AG20443 (cell line): ENCODE results near the gene HDLBP.
"Not testable (repeated sequence)": the region's sequence is repeated elsewhere in the genome, so short reads cannot be mapped to it uniquely, and the experiment has no call there.

Experiments
- DNase-seq: peaks from one replicate; pipeline ENCODE4 v3.0.0; 2012; ENCODE audit warnings: low spot score, mixed read lengths

Gene HDLBP

DNA sequence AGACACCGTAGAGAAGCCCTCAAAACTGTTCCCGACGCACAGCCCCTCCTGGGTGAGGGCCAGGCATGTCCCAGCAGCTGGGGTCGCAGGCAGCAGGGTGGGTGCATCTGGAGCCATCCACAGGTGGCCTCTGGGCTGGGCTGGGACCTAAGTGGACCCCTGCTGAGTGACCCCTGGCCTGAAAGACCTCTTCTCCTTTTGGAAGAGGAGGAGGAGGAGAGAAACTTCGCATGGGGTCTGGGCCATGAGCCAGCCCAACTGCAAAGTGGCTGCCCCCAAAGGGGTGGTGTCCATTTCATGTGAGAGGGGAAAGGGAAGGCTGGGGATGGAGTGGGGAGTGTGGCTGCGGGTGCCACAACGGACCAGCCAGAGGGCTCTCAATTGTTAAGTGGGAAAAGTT lies 101.9 kb downstream of the HDLBP start:
- DNase-seq, result no peak

GRCh38 chr2:241213041-241213440 lies 102.4 kb downstream of the HDLBP start:
- no peak for DNase-seq

- DNase-seq, result no peak
Measured at GRCh38 chr2:241211276-241211675, 104.2 kb downstream of the HDLBP start.

GRCh38 chr2:241209271-241209670 lies 106.2 kb downstream of the HDLBP start:
- no peak for DNase-seq

GRCh38 chr2:241208058-241208457 lies 107.4 kb downstream of the HDLBP start:
- DNase-seq, result no peak

DNA sequence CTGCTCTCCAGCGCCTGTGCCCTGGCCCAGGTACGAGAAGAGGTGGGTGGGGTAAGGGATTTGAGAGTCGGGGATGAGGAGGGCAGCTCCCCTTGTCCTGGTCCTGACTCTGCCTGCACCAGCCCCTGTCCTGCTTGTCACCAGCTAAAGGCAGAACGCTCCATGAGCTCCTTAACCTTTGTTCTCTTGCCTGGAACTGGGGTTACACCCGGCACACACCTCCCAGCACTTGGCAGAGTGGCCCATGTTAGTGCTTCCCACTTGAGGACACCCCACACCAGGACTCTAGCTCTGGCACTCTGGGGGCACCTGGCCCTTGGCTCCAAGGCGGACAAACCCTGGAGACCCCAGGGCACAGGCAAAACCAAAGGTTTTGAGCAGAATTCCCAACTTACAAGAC lies 107.8 kb downstream of the HDLBP start:
- DNase-seq, result no peak

GRCh38 chr2:241207151-241207550 lies 108.3 kb downstream of the HDLBP start:
- no peak for DNase-seq

GRCh38 chr2:241205086-241205485 lies 110.4 kb downstream of the HDLBP start:
- DNase-seq, result no peak

- DNase-seq, result no peak
Measured at GRCh38 chr2:241204490-241204889, 111.0 kb downstream of the HDLBP start.

DNA sequence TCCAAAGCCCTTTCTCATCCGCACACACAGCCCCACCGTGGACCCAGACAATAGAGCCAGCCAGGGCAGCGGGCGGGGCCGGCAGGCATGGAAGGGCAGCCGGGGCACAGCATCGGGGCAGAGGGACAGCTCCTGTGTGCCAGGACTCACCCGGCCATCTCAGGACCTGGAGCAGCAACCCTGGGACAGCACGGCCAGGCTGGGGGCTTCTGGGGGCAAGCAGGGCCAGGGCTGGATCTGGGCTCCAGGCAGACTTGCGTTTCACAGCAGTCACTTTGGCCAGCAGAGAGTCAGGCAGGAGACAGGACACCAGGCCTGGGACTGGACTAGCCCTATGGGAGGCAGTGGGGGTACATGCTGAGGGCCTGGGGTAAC lies 111.5 kb downstream of the HDLBP start:
- DNase-seq, result no peak

GRCh38 chr2:241203218-241204009 lies 112.1 kb downstream of the HDLBP start:
- DNase-seq, result no peak

GRCh38 chr2:241202681-241203080 lies 112.8 kb downstream of the HDLBP start:
- DNase-seq, result no peak

- no peak for DNase-seq
Measured at GRCh38 chr2:241202268-241202585, 113.2 kb downstream of the HDLBP start.

- DNase-seq, result no peak
Measured at GRCh38 chr2:241201445-241202267, 113.8 kb downstream of the HDLBP start.

DNA sequence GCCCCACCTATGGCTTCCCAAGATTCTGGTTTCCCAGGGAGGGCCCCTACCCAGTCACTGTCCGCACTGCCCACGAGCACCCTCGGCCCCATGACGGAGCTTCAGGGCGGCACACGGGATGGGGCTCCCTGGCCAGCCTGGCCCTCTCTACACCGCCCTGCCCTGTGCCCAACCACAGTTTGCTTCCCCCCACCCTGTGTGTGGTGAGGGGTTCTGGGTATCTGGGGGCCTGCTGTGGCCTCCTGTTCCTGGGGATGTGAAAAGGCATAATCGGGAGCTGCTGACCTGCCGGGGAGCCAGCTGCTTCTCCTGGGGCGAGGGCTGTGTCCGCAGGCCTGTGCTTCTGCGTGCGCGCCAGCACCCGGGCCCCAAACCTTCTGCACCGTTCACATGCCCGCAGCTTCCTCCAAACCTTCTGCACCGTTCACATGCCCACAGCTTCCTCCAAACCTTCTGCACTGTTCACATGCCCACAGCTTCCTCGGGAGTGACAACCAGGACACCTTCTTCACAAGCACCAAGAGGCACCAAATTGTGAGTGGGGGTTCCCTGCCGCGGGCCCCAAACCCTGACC lies 114.6 kb downstream of the HDLBP start:
- DNase-seq, result no peak

DNA sequence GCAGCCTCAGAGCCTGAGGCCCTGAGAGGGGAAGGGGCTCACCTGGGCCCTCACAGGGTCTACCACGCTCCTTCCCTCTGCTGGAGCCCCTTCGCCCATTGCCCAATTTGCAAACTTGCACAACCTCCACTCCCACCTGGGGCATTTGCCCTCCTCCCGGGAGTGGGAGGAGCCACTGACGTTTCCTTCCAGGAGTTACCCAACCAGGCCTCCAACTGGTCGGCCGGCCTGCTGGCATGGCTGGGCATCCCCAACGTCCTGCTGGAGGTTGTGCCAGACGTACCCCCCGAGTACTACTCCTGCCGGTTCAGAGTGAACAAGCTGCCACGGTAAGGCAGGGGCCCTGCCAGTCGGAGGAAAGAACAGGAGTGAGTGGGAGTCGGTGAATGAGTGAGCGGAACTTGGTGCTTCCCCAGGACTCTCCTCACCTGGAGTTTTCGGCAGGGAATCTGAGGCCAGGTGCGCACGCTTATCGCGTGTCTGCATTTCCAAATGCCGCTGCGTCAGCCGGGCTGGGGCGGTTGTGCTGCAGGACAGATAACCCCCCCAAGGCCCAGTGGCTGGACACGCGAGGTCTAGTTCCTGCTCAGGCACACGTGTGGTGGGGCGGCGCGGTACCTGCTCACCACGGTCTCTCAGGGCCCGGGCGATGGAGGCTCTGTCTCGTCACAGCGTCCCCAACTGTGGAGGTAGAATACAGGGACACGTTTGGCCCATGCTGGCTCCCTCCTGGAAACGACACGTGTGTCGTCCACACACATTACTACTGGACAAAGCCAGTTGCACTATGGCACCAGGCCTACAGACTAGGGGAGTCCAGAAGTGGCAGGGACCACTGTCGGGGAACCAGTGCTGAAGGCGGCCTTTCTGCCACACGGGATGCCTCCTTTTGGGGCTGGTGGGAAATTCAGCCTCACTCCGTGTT lies 115.3 kb downstream of the HDLBP start:
- DNase-seq, result no peak

GRCh38 chr2:241199286-241199685 lies 116.2 kb downstream of the HDLBP start:
- DNase-seq, result no peak

GRCh38 chr2:241198381-241199279 lies 116.8 kb downstream of the HDLBP start:
- no peak for DNase-seq

DNA sequence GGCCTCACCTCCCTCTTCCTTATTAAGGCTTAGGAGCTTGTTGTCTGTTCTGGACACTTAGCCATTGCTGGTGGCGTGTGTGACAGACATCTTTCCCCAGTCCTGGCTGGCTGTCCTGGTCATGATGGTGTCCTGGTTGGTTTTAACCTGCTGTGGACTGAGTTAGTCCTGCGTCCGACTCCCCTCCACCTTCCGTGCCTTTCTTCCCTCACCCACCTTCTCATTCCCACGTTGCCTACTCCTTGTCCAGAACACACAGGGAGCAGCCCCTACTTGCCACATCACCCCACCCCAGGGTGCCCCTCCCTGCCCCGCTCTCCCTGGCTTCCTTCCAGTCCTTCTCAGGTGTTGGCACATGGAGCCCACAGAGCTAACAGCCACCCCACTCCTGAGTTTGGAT lies 117.5 kb downstream of the HDLBP start:
- no peak for DNase-seq

GRCh38 chr2:241197246-241197645 lies 118.2 kb downstream of the HDLBP start:
- DNase-seq, result not testable (repeated sequence)

GRCh38 chr2:241195506-241196130 lies 119.9 kb downstream of the HDLBP start:
- DNase-seq, result no peak
